Measurements from ENCODE around the gene TSKS.

TSKS gene

DNA sequence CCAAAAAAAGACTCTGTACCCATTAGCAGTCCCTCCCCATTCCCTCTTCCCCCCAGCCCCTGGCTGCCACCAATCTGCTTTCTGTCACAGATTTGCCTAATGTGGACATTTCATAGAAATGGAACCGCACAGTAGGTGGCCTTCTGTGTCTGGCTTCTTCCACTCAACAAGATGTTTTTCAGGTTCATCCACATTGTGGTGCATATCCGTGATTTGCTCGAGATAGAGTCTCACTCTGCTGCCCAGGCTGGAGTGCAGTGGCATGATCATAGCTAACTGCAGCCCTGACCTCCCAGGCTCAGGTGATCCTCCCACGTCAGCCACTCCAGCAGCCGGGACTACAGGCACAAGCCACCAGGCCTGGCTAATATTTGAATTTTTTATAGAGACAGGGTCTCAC, 24.6 kb upstream of the TSKS start:
- DNase-seq (ENCODE audit: extremely low read depth, low read depth): no peak
- TF ChIP-seq CTCF (IDR thresholded peaks at IDR 0.05; ENCODE audit: low read depth, low read length, missing control alignments): no peak
- H3K4me3 ChIP-seq (replicated peaks; ENCODE audit: low read depth, low read length): no peak overlapping the region

DNA sequence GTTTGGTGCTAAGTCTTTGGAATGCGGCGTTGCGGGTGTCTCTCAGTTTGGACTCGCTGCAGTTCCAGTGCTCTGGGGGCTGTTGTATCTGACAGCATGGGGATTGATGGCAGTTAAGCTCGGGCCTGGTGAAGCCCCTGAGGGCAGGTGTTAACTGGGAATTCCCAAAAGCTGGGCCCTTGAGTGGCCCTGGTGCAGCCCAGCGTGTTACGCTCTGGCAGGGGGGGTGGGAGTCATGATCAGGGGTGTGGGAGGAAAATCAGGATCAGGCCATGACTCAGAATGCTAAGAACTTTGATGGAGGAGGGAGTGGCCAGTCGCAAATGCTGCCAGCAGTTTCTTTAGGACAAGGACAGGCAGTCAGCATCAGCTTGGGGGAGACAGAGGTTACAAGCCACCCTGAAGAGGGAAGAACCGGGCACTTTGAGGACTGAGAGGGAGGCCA, 23.3 kb upstream of the TSKS start:
- no peak for TF ChIP-seq CTCF (IDR thresholded peaks at IDR 0.05; ENCODE audit: low read depth, low read length, missing control alignments)
- no peak overlapping the region for H3K4me3 ChIP-seq (replicated peaks; ENCODE audit: low read depth, low read length)
- no peak for DNase-seq (ENCODE audit: extremely low read depth, low read depth)

DNA sequence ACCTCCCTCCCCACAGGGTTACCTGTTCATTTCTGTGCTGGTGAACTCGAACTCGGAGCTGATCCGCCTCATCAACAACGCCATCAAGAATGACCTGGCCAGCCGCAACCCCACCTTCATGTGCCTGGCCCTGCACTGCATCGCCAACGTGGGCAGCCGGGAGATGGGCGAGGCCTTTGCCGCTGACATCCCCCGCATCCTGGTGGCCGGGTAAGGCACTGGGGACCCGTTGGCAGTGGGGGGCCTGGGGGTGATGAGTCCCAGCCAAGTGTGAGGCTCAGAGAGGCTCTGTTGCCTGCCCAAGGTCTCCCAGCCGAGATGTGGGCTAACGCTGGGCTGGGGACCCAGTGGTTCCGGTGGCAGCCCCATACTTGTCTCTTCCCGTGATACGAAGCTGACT, 19.4 kb upstream of the TSKS start:
- no peak overlapping the region for H3K4me3 ChIP-seq (replicated peaks; ENCODE audit: low read depth, low read length)
- TF ChIP-seq CTCF (IDR thresholded peaks at IDR 0.05; ENCODE audit: low read depth, low read length, missing control alignments): no peak
- no peak for DNase-seq (ENCODE audit: extremely low read depth, low read depth)

GRCh38 chr19:49781394-49781793, 18.3 kb upstream of the TSKS start:
- no peak overlapping the region for H3K4me3 ChIP-seq (replicated peaks; ENCODE audit: low read depth, low read length)
- DNase-seq (ENCODE audit: extremely low read depth, low read depth): no peak
- no peak for TF ChIP-seq CTCF (IDR thresholded peaks at IDR 0.05; ENCODE audit: low read depth, low read length, missing control alignments)

- no peak for DNase-seq (ENCODE audit: extremely low read depth, low read depth)
- TF ChIP-seq CTCF (IDR thresholded peaks at IDR 0.05; ENCODE audit: low read depth, low read length, missing control alignments): no peak
- no peak overlapping the region for H3K4me3 ChIP-seq (replicated peaks; ENCODE audit: low read depth, low read length)
Observed at GRCh38 chr19:49780861-49781260, 17.8 kb upstream of the TSKS start.

GRCh38 chr19:49779731-49780555, 16.8 kb upstream of the TSKS start:
- no peak for TF ChIP-seq CTCF (IDR thresholded peaks at IDR 0.05; ENCODE audit: low read depth, low read length, missing control alignments)
- DNase-seq (ENCODE audit: extremely low read depth, low read depth): no peak
- H3K4me3 ChIP-seq (replicated peaks; ENCODE audit: low read depth, low read length): no peak overlapping the region

- no peak overlapping the region for H3K4me3 ChIP-seq (replicated peaks; ENCODE audit: low read depth, low read length)
- TF ChIP-seq CTCF (IDR thresholded peaks at IDR 0.05; ENCODE audit: low read depth, low read length, missing control alignments): no peak
- DNase-seq (ENCODE audit: extremely low read depth, low read depth): no peak
Observed at GRCh38 chr19:49776371-49776764, 13.3 kb upstream of the TSKS start.

Measured in HFF-Myc (cell line).